NB4 (cell line): ENCODE results near the gene FAM170B.

Experiments
- CTCF ChIP-seq: IDR thresholded peaks from one replicate; pipeline ENCODE4 v1.5.1; 2012; ENCODE audit warnings: low read depth, low read length
- MAX ChIP-seq: IDR thresholded peaks from 2 replicates; pipeline ENCODE4 v1.6.1; 2011; ENCODE audit warnings: low read depth, low read length
- POLR2A ChIP-seq: IDR thresholded peaks from 2 replicates; pipeline ENCODE4 v1.6.1; 2011; ENCODE audit warnings: mild to moderate bottlenecking; ENCODE audit not compliant: insufficient read length; ENCODE audit errors: extremely low read depth

GRCh38 chr10:49150426-49150825 lies 16.6 kb upstream of the FAM170B start:
- TF ChIP-seq CTCF (no peak), POLR2A (no peak), MAX (no peak)
